HG03045 (cell line): ENCODE results near the gene TTC34.

Experiments
- ATAC-seq: cut with Tn5 transposase; IDR thresholded peaks from one replicate; pipeline ENCODE4 v1.9.1; 2021; ENCODE audit warnings: mild to moderate bottlenecking, moderate library complexity; ENCODE audit not compliant: unreplicated experiment

TTC34 gene

GRCh38 chr1:2644171-2644570 lies 157.3 kb downstream of the TTC34 start:
- ATAC-seq: no peak

GRCh38 chr1:2643414-2644077 lies 157.9 kb downstream of the TTC34 start:
- ATAC-seq: no peak

- peak; percentile 65 for ATAC-seq
Observed at GRCh38 chr1:2642560-2643413, 158.7 kb downstream of the TTC34 start.

DNA sequence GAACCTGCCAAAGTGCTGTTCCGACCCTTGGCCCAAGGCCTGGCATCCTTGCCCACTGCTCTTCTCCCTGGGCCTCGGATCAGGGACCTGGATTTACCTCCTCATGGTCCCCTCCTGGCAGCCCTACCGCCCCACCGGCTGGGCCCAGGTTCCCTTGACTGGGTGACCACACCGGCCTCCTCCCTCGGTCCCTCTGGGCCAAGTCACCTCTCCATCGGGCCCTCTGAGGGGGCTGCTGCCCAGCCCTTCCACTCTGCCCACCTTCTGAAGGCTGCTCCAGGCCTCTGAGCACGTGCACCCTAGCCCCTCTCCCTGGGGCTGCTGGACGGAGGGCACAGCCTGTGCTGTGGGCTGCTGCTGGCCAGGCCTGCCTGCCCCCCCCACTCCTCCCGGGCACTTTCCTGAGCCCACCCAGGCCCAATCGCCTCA lies 159.3 kb downstream of the TTC34 start:
- no peak for ATAC-seq

GRCh38 chr1:2641381-2642130 lies 159.9 kb downstream of the TTC34 start:
- no peak for ATAC-seq

DNA sequence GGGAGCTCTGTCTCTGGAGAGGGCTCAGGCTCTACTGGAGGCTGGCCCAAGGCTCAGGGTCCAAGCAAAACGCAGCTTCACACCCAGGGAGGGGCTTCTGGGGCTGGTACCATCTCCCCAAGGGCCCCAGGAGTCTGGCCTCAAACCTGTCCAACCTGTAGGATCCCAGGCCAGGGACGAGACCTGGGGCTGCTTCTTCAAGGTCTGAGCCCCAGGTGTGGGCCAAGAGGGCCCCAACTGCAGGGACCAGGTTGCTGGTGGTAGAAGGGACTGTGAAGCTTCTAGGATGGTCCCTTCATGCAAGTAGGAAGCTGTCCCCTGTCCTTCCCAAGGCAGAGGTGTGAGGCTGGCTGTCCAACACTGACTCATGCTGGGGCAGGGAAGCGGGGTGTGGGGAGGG lies 160.9 kb downstream of the TTC34 start:
- ATAC-seq: no peak

DNA sequence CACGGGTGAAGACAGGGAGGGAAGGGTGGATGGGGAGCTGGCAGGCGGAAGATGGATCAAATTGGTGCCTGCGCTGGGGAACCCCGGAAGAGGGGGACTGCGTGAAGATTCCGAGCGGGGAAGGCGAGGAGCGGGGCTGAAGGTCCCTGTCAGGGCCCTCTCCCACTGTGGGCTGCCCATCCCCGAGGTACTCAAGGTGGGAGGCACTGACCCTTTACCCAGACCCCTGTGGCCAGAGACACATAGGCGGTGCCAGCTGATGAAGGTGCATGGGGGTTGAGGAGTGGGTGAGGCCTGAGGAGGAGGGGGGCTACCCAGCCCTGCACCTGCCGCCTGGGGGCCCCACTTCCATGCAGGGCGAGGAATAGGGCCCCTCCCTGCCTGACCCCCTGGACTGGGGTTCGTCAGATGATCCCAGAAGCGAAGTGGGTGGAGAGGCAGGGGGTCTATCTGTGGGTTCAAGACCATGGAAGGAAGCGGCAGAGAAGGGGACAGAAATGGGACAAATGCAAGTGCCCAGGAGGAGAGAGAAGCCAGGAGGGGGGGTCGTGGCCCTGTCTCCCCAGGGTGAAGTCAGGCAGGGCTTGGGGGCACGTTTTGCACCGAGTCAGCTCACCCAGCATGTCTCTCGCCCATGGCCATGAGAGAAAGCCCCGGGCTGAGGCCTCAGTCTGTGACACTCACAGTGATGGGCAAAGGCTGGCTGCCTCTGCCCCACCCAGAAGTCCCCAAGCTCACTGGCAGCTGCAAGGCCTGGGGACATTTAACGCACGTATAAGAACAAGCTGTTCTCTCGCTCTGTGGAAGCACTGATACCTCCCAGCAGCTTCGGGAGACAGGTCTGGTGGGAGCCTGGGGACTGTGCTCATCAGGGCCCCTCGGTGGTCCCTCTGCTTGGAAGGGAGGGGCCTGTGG lies 161.6 kb downstream of the TTC34 start:
- ATAC-seq: no peak

DNA sequence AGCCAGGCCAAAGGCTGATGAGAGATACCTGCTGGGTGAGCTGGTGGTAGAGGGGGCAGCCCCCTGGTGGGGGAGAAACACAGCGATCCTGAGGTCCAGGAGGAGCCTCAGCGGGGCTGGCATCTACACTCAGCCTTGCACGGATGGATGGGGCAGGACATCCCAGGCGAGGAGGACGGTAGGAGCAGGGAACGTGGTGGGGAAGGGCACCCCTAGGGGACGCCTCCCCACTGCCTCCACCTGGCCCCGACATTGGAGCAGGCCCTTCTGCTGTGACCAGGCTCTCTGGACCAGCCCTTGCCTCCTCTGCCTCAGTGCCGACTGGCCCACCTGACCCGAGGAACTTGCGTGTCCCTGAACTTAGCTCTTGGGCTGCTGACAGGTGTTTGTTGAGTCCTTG lies 162.3 kb downstream of the TTC34 start:
- no peak for ATAC-seq

- no peak for ATAC-seq
Observed at GRCh38 chr1:2638466-2639115, 162.9 kb downstream of the TTC34 start.

- ATAC-seq: no peak
Observed at GRCh38 chr1:2637442-2638145, 163.9 kb downstream of the TTC34 start.

GRCh38 chr1:2636733-2637132 lies 164.8 kb downstream of the TTC34 start:
- ATAC-seq: no peak

DNA sequence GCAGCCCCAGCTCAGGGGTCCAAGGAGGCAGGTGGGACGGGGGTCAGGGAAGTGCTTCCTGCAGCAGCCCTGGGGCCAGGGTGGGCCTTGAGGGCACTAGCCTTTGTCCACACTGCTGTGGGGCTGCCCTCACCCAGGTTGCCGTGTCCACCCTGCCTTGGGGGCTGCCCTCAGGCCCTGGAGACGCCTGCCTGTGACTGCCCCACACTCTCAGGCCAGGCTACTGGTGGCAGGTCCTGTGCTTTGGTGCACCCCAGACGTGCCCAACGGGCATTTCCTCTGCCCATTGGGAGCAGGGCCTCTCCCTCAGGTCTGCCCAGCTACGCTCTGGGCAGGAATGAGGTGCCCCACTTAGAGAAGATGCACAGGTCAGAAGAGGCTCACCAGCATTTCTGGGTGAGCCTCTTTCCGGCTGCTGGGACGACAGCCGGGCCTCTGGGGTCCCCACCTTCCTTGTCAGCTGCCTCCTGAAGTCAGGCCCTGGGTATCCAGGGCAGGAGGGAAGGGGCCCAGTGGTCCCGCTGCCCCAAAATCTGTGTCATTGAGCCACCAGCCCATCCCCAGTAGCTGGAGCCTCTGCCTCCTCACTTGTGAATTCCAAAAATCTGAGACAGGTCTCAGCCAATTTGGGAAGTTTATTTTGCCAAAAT lies 166.0 kb downstream of the TTC34 start:
- ATAC-seq: no peak

DNA sequence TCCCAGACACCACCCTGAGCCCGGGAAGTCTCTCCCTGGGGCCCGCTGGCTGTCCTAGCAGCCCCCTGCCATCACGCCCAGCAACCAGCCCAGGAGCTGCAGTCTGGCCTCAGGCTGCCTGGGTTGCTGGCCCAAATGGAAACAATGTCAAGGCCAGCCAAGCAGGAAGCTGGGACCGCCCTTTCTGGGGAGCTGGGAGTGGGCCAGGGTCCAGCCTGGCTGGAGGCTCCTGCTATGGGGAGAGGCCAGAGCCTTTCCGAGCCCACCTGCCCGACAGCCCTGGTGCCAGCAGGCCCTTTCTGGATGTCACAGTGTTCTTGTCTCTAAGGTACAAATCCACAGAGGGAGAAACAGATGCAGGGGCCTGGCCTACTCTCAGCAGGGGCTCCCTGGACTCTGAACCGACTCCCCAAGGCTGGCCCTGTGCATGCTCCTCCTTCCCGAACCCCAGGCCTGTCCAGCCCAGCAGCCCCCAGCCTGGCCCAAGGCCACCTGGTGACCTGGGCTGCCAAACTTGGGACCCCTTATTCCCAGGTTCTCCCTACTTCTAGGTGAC lies 167.5 kb downstream of the TTC34 start:
- no peak for ATAC-seq

DNA sequence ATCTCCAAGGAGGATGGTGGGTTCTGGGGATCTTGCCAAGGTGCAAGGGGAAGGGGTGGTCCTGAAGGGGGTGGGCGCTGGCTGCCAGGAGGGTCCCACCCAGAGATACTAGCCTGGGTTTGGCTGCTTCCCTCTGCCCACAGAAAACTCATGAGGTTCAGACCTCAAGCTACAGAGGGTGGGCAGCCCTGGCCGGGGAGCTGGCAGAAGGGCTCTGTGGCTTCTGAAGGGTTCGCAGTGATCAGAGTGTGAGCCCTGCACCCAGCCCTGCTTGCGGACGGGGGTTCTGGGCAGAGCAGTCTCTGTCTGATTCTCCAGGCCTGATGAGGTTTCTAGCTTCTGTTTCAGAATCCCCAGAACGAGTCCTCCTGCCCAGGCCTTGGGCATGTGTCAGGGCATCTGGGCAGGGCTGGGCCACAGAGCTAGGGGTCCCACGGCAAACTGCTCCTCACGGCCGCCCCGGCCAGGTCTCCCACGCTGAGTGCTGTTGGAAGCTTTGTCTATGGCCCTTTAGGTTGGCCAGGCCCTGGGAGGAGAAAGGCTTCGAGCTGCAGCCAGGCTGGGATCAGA lies 168.0 kb downstream of the TTC34 start:
- no peak for ATAC-seq

GRCh38 chr1:2632561-2633361 lies 168.7 kb downstream of the TTC34 start, which contains the start of gene MMEL1:
Gene MMEL1 (minus strand): TSS chr1:2633016. CDS start chr1:2629484, 3,532 bp downstream.
- no peak for ATAC-seq

GRCh38 chr1:2632051-2632430 lies 169.5 kb downstream of the TTC34 start:
- no peak for ATAC-seq
